GM18499 (cell line): ENCODE data around the gene RUNX3.
A peak's percentile ranks its signal among the peaks of the same experiment; 100 is the strongest.

Experiments used
- ATAC-seq: cut with Tn5 transposase; IDR thresholded peaks from one replicate; pipeline ENCODE4 v1.9.1; 2021; ENCODE audit warnings: moderate number of reproducible peaks; ENCODE audit not compliant: insufficient read depth, unreplicated experiment

RUNX3 gene

GRCh38 chr1:24949331-24949881 lies 19.3 kb upstream of the RUNX3 start:
- no peak for ATAC-seq

GRCh38 chr1:24948079-24948827 lies 18.2 kb upstream of the RUNX3 start:
- ATAC-seq, result no peak

- peak; percentile 64 for ATAC-seq
Observed at GRCh38 chr1:24946861-24947658, 17.0 kb upstream of the RUNX3 start.

- no peak for ATAC-seq
Observed at GRCh38 chr1:24945354-24946326, 15.6 kb upstream of the RUNX3 start.

GRCh38 chr1:24944318-24944717 lies 14.2 kb upstream of the RUNX3 start:
- no peak for ATAC-seq

GRCh38 chr1:24942789-24943188 lies 12.7 kb upstream of the RUNX3 start:
- ATAC-seq, result no peak

- ATAC-seq, result no peak
Observed at GRCh38 chr1:24941564-24941963, 11.5 kb upstream of the RUNX3 start.

- no peak for ATAC-seq
Observed at GRCh38 chr1:24940231-24940630, 10.2 kb upstream of the RUNX3 start.

GRCh38 chr1:24939675-24940193 lies 9.7 kb upstream of the RUNX3 start:
- no peak for ATAC-seq

- no peak for ATAC-seq
Observed at GRCh38 chr1:24939040-24939674, 9.1 kb upstream of the RUNX3 start.

- ATAC-seq, result no peak
Observed at GRCh38 chr1:24938276-24938675, 8.2 kb upstream of the RUNX3 start.

- ATAC-seq, result no peak
Observed at GRCh38 chr1:24936684-24937083, 6.6 kb upstream of the RUNX3 start.

GRCh38 chr1:24935615-24936484 lies 5.8 kb upstream of the RUNX3 start:
- ATAC-seq, result no peak

- no peak for ATAC-seq
Observed at GRCh38 chr1:24935196-24935526, 5.1 kb upstream of the RUNX3 start.

GRCh38 chr1:24934310-24935195 lies 4.5 kb upstream of the RUNX3 start:
- no peak for ATAC-seq

GRCh38 chr1:24933468-24933867 lies 3.4 kb upstream of the RUNX3 start:
- no peak for ATAC-seq

- no peak for ATAC-seq
Observed at GRCh38 chr1:24932725-24933294, 2.7 kb upstream of the RUNX3 start.
